ENCODE measurements around the gene RAI14.
"Not testable (repeated sequence)": the region's sequence is repeated elsewhere in the genome, so short reads cannot be mapped to it uniquely, and the experiment has no call there.

Gene RAI14

DNA sequence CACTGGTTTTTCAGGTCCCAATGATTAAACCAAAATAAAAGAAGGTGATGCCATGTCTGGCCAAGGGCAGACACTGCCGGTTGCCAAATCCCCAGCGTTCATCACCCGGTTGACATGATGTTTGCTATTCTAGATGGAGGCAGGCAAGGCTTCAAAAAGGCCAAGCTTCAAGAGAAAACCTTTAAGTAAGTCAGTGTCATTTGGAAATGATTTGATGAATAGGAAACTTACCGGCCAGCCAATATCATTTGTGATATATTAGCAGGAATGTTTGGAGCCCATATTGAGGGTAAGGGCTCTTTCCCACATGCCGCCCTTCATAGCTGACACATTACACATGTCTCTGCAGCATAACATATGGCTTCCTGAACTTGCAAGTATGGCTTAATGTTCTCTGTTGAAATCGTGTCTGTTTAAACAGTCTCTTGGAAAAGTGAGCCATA, 93.3 kb downstream of the RAI14 start:
- Histone ChIP-seq H3K4me1 (peaks cover 0 to 17% (median 2%) of the 10 kb centered on the region in 4 donors), H3K27ac (no peak overlapping the region), H3K9me3 (no peaks in the 10 kb centered on the region), H3K36me3 (no peaks in the 10 kb centered on the region), H3K4me3 (no peak overlapping the region), H3K27me3 (no peaks in the 10 kb centered on the region)
- intact Hi-C loops (cut with DNase I; ENCODE audit: low total_unique reads): no loop called here
- TF ChIP-seq, protein P1, sequence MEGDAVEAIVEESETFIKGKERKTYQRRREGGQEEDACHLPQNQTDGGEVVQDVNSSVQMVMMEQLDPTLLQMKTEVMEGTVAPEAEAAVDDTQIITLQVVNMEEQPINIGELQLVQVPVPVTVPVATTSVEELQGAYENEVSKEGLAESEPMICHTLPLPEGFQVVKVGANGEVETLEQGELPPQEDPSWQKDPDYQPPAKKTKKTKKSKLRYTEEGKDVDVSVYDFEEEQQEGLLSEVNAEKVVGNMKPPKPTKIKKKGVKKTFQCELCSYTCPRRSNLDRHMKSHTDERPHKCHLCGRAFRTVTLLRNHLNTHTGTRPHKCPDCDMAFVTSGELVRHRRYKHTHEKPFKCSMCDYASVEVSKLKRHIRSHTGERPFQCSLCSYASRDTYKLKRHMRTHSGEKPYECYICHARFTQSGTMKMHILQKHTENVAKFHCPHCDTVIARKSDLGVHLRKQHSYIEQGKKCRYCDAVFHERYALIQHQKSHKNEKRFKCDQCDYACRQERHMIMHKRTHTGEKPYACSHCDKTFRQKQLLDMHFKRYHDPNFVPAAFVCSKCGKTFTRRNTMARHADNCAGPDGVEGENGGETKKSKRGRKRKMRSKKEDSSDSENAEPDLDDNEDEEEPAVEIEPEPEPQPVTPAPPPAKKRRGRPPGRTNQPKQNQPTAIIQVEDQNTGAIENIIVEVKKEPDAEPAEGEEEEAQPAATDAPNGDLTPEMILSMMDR (IDR thresholded peaks at IDR 0.05): no peak
- no peak for DNase-seq

DNA sequence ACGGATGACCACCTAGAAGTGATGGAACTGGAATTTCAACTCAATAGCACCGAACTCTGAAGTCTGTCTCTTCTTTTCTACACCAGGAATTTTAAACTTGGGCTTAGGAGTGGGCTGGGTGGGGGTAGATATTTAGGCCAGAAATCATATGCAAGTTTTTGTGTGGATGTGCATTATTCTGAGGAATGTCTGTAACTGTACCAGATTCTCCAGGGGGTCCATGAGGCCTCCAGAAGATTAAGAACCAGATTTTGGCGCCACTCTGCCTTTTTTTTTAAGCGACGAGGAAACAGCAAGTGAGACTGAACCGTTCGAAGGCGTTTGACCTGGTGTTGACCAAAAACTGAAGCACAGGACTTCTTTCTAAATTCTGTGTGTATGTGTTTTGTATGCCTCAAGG, 94.1 kb downstream of the RAI14 start:
- Histone ChIP-seq H3K4me3 (no peak overlapping the region), H3K4me1 (peaks cover 0 to 15% (median 2%) of the 10 kb centered on the region in 4 donors), H3K9me3 (no peaks in the 10 kb centered on the region), H3K27me3 (no peaks in the 10 kb centered on the region), H3K36me3 (no peaks in the 10 kb centered on the region), H3K27ac (no peak overlapping the region)
- no peak for DNase-seq
- TF ChIP-seq, protein P1 (IDR thresholded peaks at IDR 0.05): no peak
- intact Hi-C loops (cut with DNase I; ENCODE audit: low total_unique reads): no loop called here

DNA sequence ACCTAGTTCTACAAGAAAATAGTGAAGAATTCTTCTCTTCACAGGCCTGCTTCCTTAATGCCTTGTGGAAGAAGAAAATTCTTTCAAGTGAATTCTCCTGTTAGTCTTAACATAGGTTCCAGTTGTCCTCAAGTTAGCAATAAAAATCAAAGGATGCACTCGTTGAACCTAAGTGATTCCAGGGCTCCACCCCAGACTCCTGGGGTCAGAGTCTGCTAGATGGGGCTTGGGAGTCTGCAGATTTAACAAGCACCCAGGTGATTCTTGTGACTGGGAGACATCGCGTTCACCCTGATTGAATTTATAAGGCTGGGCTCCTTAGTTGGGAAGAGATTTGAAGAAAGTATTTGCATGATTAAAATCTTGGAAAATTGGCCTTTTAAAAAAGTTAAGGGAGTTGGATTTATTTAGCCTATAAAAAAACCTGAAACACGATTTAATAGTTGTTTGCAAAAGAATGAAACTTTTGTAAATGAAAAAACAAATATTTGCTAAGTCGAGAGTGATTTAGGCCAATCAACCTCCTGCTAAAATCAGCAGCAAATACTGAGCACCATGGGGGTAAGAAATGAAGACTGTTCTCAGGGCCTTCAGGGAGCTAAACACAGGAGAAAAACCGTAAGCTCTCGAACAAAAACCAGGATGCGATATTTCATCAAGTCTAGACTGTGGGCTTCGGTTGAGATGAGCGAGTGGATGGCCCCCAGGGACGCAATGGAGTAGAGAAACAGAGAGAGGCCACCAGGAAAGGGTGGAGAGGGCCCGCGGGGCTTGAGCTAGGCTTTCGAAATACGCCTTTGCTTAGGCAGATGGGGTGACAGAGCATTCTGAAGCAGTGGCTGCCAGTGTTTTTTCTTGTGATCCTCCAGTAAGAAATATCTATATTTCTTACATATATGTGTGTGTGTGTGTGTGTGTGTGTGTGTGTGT, 95.9 kb downstream of the RAI14 start:
- Histone ChIP-seq H3K4me3 (no peak overlapping the region), H3K27ac (no peak overlapping the region), H3K4me1 (peaks cover 0 to 25% (median 3%) of the 10 kb centered on the region in 4 donors), H3K9me3 (no peaks in the 10 kb centered on the region), H3K36me3 (no peaks in the 10 kb centered on the region), H3K27me3 (no peaks in the 10 kb centered on the region)
- intact Hi-C loops (cut with DNase I; ENCODE audit: low total_unique reads): no loop called here
- TF ChIP-seq, protein P1 (IDR thresholded peaks at IDR 0.05): no peak
- no peak for DNase-seq

DNA sequence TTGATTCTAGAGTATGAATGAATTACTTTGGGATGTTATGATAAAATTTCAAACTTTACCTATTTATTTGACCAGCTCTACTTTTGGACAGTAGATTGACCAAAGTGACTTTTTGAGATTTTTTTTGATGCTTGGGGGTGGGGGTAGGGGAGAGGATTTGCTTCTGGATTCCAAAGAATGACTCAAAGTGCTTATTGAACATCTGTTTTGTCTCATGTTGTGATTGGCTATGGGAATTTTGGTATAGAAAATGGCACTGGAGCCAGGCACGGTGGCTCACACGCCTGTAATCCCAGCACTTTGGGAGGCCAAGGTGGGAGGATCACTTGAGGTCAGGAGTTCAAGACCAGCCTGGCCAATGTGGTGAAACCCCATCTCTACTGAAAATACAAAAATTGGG, 97.1 kb downstream of the RAI14 start:
- H3K27me3 ChIP-seq; H3K4me3 ChIP-seq; H3K27ac ChIP-seq; H3K36me3 ChIP-seq; intact Hi-C loops (cut with DNase I; ENCODE audit: low total_unique reads); H3K9me3 ChIP-seq; DNase-seq: not testable (repeated sequence)
- peaks cover 0 to 32% (median 5%) of the 10 kb centered on the region in 4 donors for H3K4me1 ChIP-seq

DNA sequence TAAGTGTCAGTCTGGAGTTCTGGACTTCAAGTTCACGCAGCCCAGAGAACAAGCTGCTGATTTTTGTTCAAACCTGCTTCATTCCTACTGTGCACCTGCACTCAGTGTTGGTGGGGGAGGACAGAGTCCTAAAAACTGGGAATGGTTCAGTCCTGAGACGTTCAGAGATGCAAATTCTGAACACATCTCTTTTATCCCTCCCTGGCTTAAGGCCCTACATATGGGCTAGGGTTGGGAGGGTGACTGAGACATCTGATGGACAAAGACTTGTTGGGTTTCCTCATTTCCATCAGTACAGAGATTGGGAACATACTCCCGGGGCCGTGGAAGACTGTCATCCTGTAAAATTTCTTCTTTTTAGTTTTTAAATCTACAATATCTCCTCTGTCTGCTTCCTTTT, 99.8 kb downstream of the RAI14 start:
- H3K27me3 ChIP-seq: no peaks in the 10 kb centered on the region
- no peak overlapping the region for H3K4me3 ChIP-seq
- no peak for DNase-seq
- intact Hi-C loops (cut with DNase I; ENCODE audit: low total_unique reads): no loop called here
- no peaks in the 10 kb centered on the region for H3K9me3 ChIP-seq
- peak overlapping the region; percentile 60 to 64 for H3K27ac ChIP-seq
- TF ChIP-seq, protein P1 (IDR thresholded peaks at IDR 0.05): no peak
- H3K36me3 ChIP-seq: peaks cover 0 to 15% (median 11%) of the 10 kb centered on the region in 3 donors
- peaks cover 0 to 17% (median 3%) of the 10 kb centered on the region in 4 donors for H3K4me1 ChIP-seq

Measured in tibial artery (tissue), 4 donors.